PC-3 (cell line): ENCODE results near the gene VAT1L. TPM values are rescaled to one million over a fixed set of nuclear protein-coding genes. Genes with fewer than 3 reads are reported as not detected.

Source experiments
- ATAC-seq: fragments of 200-7000 bp; cut with Tn5 transposase; 2 replicates; pipeline ENCODE4 v1.9.1; 2020; ENCODE audit warnings: mild to moderate bottlenecking, moderate library complexity
- BruUV-seq: library from RNA; stranded (reverse); fragments of 400-500 nt; replicated peaks from 2 replicates; lab custom pipeline; 2021; lab: Mats Ljungman, UMichigan
- CTCF ChIA-PET: fragments of 300-600 bp; sonication (Branson Sonifier 250); formaldehyde crosslinking; loops from one replicate; lab custom pipeline; 2022; ENCODE audit warnings: antibody characterized with exemption; lab: Charles Lee
- POLR2A ChIA-PET: fragments of 300-600 bp; sonication (Branson Sonifier 250); formaldehyde crosslinking; loops from one replicate; lab custom pipeline; 2022; ENCODE audit warnings: antibody characterized with exemption; ENCODE audit not compliant: unreplicated experiment; lab: Charles Lee
- DNase-seq: peaks from one replicate; pipeline ENCODE4 v3.0.0-alpha.2; 2015
- H2AFZ ChIP-seq: fragments of 300-600 bp; sonication (generic); 2 replicates; pipeline ENCODE4 v1.6.0; 2016; ENCODE audit warnings: antibody characterized with exemption, low read length
- H3F3A ChIP-seq: fragments of 300-600 bp; sonication (generic); one replicate; pipeline ENCODE4 v1.6.0; 2017; ENCODE audit warnings: antibody characterized with exemption, low read length, control low read depth, mild to moderate bottlenecking; ENCODE audit not compliant: unreplicated experiment
- H3K27ac ChIP-seq: fragments of 300-600 bp; sonication (generic); 2 replicates; pipeline ENCODE4 v1.5.1; 2016; ENCODE audit warnings: mild to moderate bottlenecking, low read length
- H3K27me3 ChIP-seq: fragments of 300-600 bp; sonication (generic); 2 replicates; pipeline ENCODE4 v1.6.1; 2016; ENCODE audit warnings: low read length, mixed read lengths
- H3K36me3 ChIP-seq: fragments of 300-600 bp; sonication (generic); 2 replicates; pipeline ENCODE4 v1.6.1; 2016; ENCODE audit warnings: low read depth, mixed run types, low read length, mixed read lengths
- H3K4me1 ChIP-seq: fragments of 300-600 bp; sonication (generic); 2 replicates; pipeline ENCODE4 v1.5.1; 2016; ENCODE audit warnings: low read length; ENCODE audit not compliant: insufficient read depth
- H3K4me2 ChIP-seq: fragments of 300-600 bp; sonication (generic); 2 replicates; pipeline ENCODE4 v1.6.0; 2016; ENCODE audit warnings: low read length
- H3K4me3 ChIP-seq: fragments of 300-600 bp; sonication (generic); 2 replicates; pipeline ENCODE4 v1.5.1; 2016; ENCODE audit warnings: mild to moderate bottlenecking, low read length, mixed read lengths
- H3K79me2 ChIP-seq: fragments of 300-600 bp; sonication (generic); 2 replicates; pipeline ENCODE4 v1.6.1; 2017; ENCODE audit warnings: low read length, mixed read lengths
- H3K9ac ChIP-seq: fragments of 300-600 bp; sonication (generic); 2 replicates; pipeline ENCODE4 v1.6.0; 2016; ENCODE audit warnings: mild to moderate bottlenecking, low read length
- H3K9me2 ChIP-seq: fragments of 300-600 bp; sonication (generic); replicated peaks from 2 replicates; pipeline ENCODE4 v1.6.1; 2016; ENCODE audit warnings: mixed run types, low read length, mixed read lengths
- H3K9me3 ChIP-seq: fragments of 300-600 bp; sonication (generic); 2 replicates; pipeline ENCODE4 v1.6.1; 2016; ENCODE audit warnings: low read length, mixed read lengths
- H4K20me1 ChIP-seq: fragments of 300-600 bp; sonication (generic); 2 replicates; pipeline ENCODE4 v1.6.1; 2016; ENCODE audit warnings: low read length, mixed read lengths
- CTCF ChIP-seq: fragments of 300-600 bp; sonication (generic); conservative IDR thresholded peaks from 2 replicates; pipeline ENCODE4 v1.5.1; 2017; ENCODE audit warnings: antibody characterized with exemption, low read depth, mild to moderate bottlenecking, low read length
- EZH2 ChIP-seq: fragments of 300-600 bp; sonication (generic); IDR thresholded peaks from one replicate; pipeline ENCODE4 v1.6.1; 2017; ENCODE audit warnings: antibody characterized with exemption, mild to moderate bottlenecking, low read length; ENCODE audit not compliant: unreplicated experiment
- EZH2phosphoT487 ChIP-seq: fragments of 300-600 bp; sonication (generic); IDR thresholded peaks from 2 replicates; pipeline ENCODE4 v1.6.1; 2018; ENCODE audit warnings: mild to moderate bottlenecking, antibody characterized with exemption, low read length, borderline replicate concordance
- intact Hi-C: fragments of 100-400 bp; cut with micrococcal nuclease; formaldehyde crosslinking; loops from 2 replicates; pipeline ENCODE4 v1.9.0; 2023
- total RNA-seq: library from RNA; depleted of rRNA; stranded (reverse); fragments of >200 nt; gene quantifications from 2 replicates; pipeline ENCODE4 v1.2.3, GENCODE V29; 2014

The VAT1L gene
- total RNA-seq, 1 experiment from 2014 or later: 0.47 TPM

- H3K4me2 ChIP-seq: no peak within 1 kb of the TSS
- H3K9me2 ChIP-seq: no peaks in the 10 kb centered on the region
- intact Hi-C loops: no loop called here
- ChIA-PET CTCF (no interaction called here), POLR2A (no interaction called here)
- H2AFZ ChIP-seq: no peak within 1 kb of the TSS
- no peaks in the 10 kb centered on the region for H3K9me3 ChIP-seq
- no peaks in the 10 kb centered on the region for H3K79me2 ChIP-seq
- no peak within 1 kb of the TSS for H3K4me3 ChIP-seq
- no peak for ATAC-seq
- H3K4me1 ChIP-seq: no peaks in the 10 kb centered on the region
- no peaks in the 10 kb centered on the region for H4K20me1 ChIP-seq
- H3K27ac ChIP-seq: no peak within 1 kb of the TSS
- H3K27me3 ChIP-seq: 0 out of 2 replicates have a peak, but pooled peaks cover 3% of the 10 kb centered on the region
- no TSS peak for BruUV-seq
- no peak within 1 kb of the TSS for H3K9ac ChIP-seq
- H3F3A ChIP-seq: no peaks in the 10 kb centered on the region
- TF ChIP-seq EZH2: no peak
- no peak for TF ChIP-seq EZH2phosphoT487
- no peak for TF ChIP-seq CTCF
- no peak for DNase-seq
- H3K36me3 ChIP-seq: no peaks in the 10 kb centered on the region
These were observed 234.1 kb downstream of the VAT1L start, which contains the start of gene CLEC3A for GRCh38 chr16:78022347-78023060. Gene CLEC3A, plus strand, starts transcription at chr16:78022548. Its CDS starts 79 bp downstream, at chr16:78022627.

- Histone ChIP-seq H3K36me3 (no peaks in the 10 kb centered on the region), H3K4me1 (no peaks in the 10 kb centered on the region), H3K4me2 (no peak overlapping the region), H3K9me2 (no peaks in the 10 kb centered on the region), H3K9ac (no peak overlapping the region), H3F3A (no peaks in the 10 kb centered on the region), H3K4me3 (no peak overlapping the region), H4K20me1 (no peaks in the 10 kb centered on the region), H3K27ac (no peak overlapping the region), H3K27me3 (peaks cover 11% of the 10 kb centered on the region), H2AFZ (no peak overlapping the region), H3K79me2 (no peaks in the 10 kb centered on the region), H3K9me3 (no peaks in the 10 kb centered on the region)
- CTCF ChIA-PET: no interaction called here
- POLR2A ChIA-PET: no interaction called here
- no peak for DNase-seq
- no TSS peak for BruUV-seq
- no peak for ATAC-seq
- TF ChIP-seq CTCF: no peak
- no peak for TF ChIP-seq EZH2phosphoT487
- no peak for TF ChIP-seq EZH2
- intact Hi-C loops: no loop called here
These were observed 235.8 kb downstream of the VAT1L start for GRCh38 chr16:78024159-78024558.

- H3K27me3 ChIP-seq: peaks cover 8% of the 10 kb centered on the region
- CTCF ChIA-PET: no interaction called here
- no peak overlapping the region for H3K4me3 ChIP-seq
- no peaks in the 10 kb centered on the region for H3K79me2 ChIP-seq
- no peaks in the 10 kb centered on the region for H4K20me1 ChIP-seq
- H2AFZ ChIP-seq: no peak overlapping the region
- POLR2A ChIA-PET: no interaction called here
- no peak overlapping the region for H3K27ac ChIP-seq
- H3K4me1 ChIP-seq: no peaks in the 10 kb centered on the region
- H3F3A ChIP-seq: no peaks in the 10 kb centered on the region
- no peaks in the 10 kb centered on the region for H3K9me3 ChIP-seq
- intact Hi-C loops: no loop called here
- TF ChIP-seq CTCF (no peak), EZH2phosphoT487 (no peak), EZH2 (no peak)
- ATAC-seq: no peak
- no peaks in the 10 kb centered on the region for H3K9me2 ChIP-seq
- H3K36me3 ChIP-seq: no peaks in the 10 kb centered on the region
- DNase-seq: no peak
- no TSS peak for BruUV-seq
- H3K9ac ChIP-seq: no peak overlapping the region
- no peak overlapping the region for H3K4me2 ChIP-seq
These were observed 237.3 kb downstream of the VAT1L start for GRCh38 chr16:78025631-78026030.
